ENCODE measurements around the gene SDC3.

- TF ChIP-seq EP300 (IDR thresholded peaks at IDR 0.05; ENCODE audit: borderline replicate concordance in 1 of 2, control insufficient read depth in 1 of 2, low read depth in 2 of 2, low read length in 2 of 2) (no peak), RCOR1 (conservative IDR thresholded peaks at IDR 0.05; ENCODE audit: low read depth, low read length) (no peak)
These were observed 52.8 kb downstream of the SDC3 start for GRCh38 chr1:30855686-30856259.
